ENCODE data around the gene BZW1.
A peak's percentile ranks its signal among the peaks of the same experiment; 100 is the strongest.

BZW1 gene

DNA sequence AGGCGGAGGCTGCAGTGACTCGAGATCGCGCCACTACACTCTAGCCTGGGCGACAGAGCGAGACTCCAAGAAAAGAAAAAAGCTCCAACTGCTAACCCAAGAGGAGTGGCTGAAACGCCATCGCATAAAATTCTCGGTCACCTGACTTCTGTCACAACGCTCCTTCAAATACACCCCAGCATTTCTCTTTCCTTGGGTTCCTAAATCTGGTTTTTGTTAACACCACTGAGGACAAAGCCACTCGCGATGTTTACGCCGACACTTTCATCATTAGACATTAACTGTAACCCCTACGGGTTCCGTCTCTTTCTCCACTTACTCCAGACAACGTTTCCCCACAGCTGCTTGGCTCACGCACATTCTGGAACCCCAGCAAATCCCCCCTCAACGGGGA lies 52.1 kb downstream of the BZW1 start:
- Histone ChIP-seq H3K4me3 (peak overlapping the region; percentile 67 to 100 (median 82)), H3K27ac (peak overlapping the region; percentile 96 to 100 (median 100))

GRCh38 chr2:200864176-200865034 lies 52.7 kb downstream of the BZW1 start, which contains the start of gene CLK1:
CLK1 (minus strand) TSS chr2:200864658; CDS start chr2:200861862, 2,796 bp downstream.
- H3K4me3 ChIP-seq, result peak within 1 kb of the TSS; percentile 67 to 100 (median 82)

GRCh38 chr2:200869014-200869413 lies 57.3 kb downstream of the BZW1 start:
- H3K27ac ChIP-seq, result no peak overlapping the region

More at GRCh38 chr2:200864176-200865034, 52.7 kb downstream of the BZW1 start, which contains the start of gene CLK1:
- peak within 1 kb of the TSS; percentile 96 to 100 (median 100) for H3K27ac ChIP-seq

GRCh38 chr2:200871151-200871550 lies 59.4 kb downstream of the BZW1 start:
- Histone ChIP-seq H3K27ac (no peak overlapping the region), H3K4me3 (no peak overlapping the region)

More at GRCh38 chr2:200869014-200869413, 57.3 kb downstream of the BZW1 start:
- no peak overlapping the region for H3K4me3 ChIP-seq

DNA sequence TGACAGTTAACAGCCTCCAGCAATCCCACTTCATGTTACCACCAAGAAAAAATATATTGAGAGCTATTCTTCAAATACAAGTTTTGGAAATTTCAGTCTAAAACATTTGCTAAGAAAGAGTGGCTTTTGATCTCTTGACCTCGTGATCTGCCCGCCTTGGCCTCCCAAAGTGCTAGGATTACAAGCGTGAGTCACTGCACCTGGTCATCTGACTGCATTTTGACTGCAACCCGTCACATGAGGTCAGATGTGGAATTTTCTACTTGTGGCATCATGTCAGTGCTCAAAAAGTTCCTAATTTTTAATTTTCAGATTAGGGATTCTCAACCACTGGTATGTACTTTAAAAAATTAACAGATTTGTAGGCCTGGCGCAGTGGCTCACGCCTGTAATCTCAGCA lies 61.9 kb downstream of the BZW1 start:
- Histone ChIP-seq H3K27ac (no peak overlapping the region), H3K4me3 (no peak overlapping the region)

Data from skin epidermis (tissue), 12 donors.